ENCODE results near the gene EYS. TPM values are rescaled to one million over a fixed set of nuclear protein-coding genes. Genes with fewer than 3 reads are reported as not detected.

The EYS gene
- total RNA-seq, 1 experiment from 2014 or later, result 1.5 TPM

DNA sequence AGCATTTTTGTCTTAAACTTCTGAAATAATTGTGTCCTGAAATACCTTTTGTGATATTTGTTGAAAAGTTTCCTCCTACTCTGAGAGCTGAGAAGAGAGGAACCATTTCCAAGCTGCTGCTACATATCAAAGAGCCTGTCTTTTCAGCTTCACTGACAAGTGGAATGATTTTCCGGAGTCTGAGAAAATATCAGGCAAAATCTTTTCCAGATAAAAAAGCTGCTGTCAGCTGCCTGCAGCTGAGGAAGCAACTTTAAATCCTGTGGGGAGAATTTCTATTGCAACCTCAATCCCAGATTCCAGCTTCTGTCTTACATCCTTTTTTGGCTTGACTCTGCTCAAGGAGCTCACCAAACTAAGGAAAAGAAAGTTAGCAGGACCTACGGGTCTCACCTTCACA, 1167.1 kb downstream of the EYS start:
- TF ChIP-seq CTCF (IDR thresholded peaks at IDR 0.05; ENCODE audit: unreplicated experiment), result no peak
- Mint-ChIP-seq H3K36me3 (ENCODE audit: insufficient read depth, unreplicated experiment) (no peaks in the 10 kb centered on the region), H3K27ac (ENCODE audit: low read depth, unreplicated experiment) (no peak overlapping the region), H3K4me3 (ENCODE audit: unreplicated experiment) (no peak overlapping the region), H3K9me3 (ENCODE audit: unreplicated experiment) (peaks cover 9% of the 10 kb centered on the region), H3K4me1 (ENCODE audit: insufficient read depth, unreplicated experiment) (peaks cover 6% of the 10 kb centered on the region), H3K27me3 (ENCODE audit: insufficient read depth, unreplicated experiment) (no peaks in the 10 kb centered on the region)
- DNase-seq (ENCODE audit: unreplicated experiment), result no peak
- BruUV-seq (replicated peaks), result no TSS peak
- intact Hi-C loops (cut with micrococcal nuclease), result no loop called here
- ChIA-PET CTCF (interaction anchor here (0.6 kb wide), 1 partner anchor 600 kb away, joined by 3 read pairs; no protein-coding TSS in a partner anchor), POLR2A (no interaction called here)

DNA sequence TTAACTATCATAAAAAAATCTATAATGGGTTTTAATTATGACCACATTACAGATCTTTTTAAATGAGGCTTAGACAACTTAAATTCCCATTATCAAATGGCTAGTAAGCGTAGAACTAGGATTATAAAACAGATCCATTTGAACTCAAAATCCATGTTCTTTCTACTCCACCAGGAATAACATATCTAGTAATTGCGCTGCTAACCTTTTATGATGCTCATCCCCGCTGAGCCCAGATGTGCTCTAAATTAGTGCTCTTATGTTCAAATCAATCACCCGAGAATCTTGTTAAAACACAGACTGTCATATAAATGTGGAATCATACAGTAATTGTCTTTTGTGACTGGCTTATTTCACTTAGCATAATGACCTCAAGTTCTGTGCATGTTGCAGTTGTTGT, 1168.3 kb downstream of the EYS start:
- CTCF ChIA-PET, result no interaction called here
- POLR2A ChIA-PET, result no interaction called here
- H3K9me3 Mint-ChIP-seq (ENCODE audit: unreplicated experiment), result no peaks in the 10 kb centered on the region
- H3K4me1 Mint-ChIP-seq (ENCODE audit: insufficient read depth, unreplicated experiment), result peaks cover 6% of the 10 kb centered on the region
- no peaks in the 10 kb centered on the region for H3K36me3 Mint-ChIP-seq (ENCODE audit: insufficient read depth, unreplicated experiment)
- no peak for DNase-seq (ENCODE audit: unreplicated experiment)
- BruUV-seq (replicated peaks), result no TSS peak
- H3K27ac Mint-ChIP-seq (ENCODE audit: low read depth, unreplicated experiment), result no peak overlapping the region
- H3K27me3 Mint-ChIP-seq (ENCODE audit: insufficient read depth, unreplicated experiment), result no peaks in the 10 kb centered on the region
- H3K4me3 Mint-ChIP-seq (ENCODE audit: unreplicated experiment), result no peak overlapping the region
- TF ChIP-seq CTCF (IDR thresholded peaks at IDR 0.05; ENCODE audit: unreplicated experiment), result no peak
- intact Hi-C loops (cut with micrococcal nuclease), result no loop called here

DNA sequence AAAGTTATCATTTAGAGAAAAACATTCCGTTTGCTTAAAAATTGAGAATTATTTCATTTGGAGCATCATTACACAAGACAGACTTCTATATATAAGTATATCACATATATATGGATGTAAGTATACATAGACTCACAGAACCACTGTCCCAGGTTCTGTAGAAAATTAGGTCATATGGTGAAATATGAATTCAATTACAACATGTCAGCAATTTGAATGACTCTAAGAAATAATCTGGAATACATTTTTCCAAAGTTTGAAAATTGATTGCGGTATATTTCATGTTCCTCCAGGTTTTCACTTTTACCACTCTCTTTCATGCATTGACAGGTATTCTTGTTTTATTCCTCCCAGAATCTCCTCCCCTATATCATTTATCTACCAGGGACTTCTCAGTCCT, 1179.1 kb downstream of the EYS start:
- peaks cover 7% of the 10 kb centered on the region for H3K9me3 Mint-ChIP-seq (ENCODE audit: unreplicated experiment)
- TF ChIP-seq CTCF (IDR thresholded peaks at IDR 0.05; ENCODE audit: unreplicated experiment), result no peak
- no peak overlapping the region for H3K27ac Mint-ChIP-seq (ENCODE audit: low read depth, unreplicated experiment)
- intact Hi-C loops (cut with micrococcal nuclease), result no loop called here
- H3K4me1 Mint-ChIP-seq (ENCODE audit: insufficient read depth, unreplicated experiment), result no peaks in the 10 kb centered on the region
- BruUV-seq (replicated peaks), result no TSS peak
- no peak for DNase-seq (ENCODE audit: unreplicated experiment)
- H3K36me3 Mint-ChIP-seq (ENCODE audit: insufficient read depth, unreplicated experiment), result no peaks in the 10 kb centered on the region
- CTCF ChIA-PET, result no interaction called here
- no peaks in the 10 kb centered on the region for H3K27me3 Mint-ChIP-seq (ENCODE audit: insufficient read depth, unreplicated experiment)
- no peak overlapping the region for H3K4me3 Mint-ChIP-seq (ENCODE audit: unreplicated experiment)
- POLR2A ChIA-PET, result no interaction called here

DNA sequence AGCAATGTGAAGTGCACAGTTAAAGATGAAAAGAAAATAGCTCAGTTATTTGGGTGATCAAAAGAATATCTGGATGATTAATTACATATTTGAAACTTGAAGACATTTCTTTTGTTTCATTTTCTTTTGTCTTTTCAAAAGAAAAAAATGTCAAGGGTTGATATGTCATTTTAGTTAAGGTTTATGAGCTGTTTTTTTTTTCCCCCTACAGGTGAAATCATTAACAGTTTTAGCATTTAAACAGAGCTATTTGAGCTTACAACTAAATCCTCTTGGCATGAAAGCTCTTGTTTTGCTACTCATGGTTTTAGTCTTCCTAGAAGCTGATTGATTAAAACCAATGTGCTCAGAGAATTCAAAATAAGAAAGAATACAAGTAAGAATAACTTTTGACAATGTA, 1184.2 kb downstream of the EYS start:
- intact Hi-C loops (cut with micrococcal nuclease), result no loop called here
- Mint-ChIP-seq H3K36me3 (ENCODE audit: insufficient read depth, unreplicated experiment) (no peaks in the 10 kb centered on the region), H3K27ac (ENCODE audit: low read depth, unreplicated experiment) (no peak overlapping the region), H3K4me3 (ENCODE audit: unreplicated experiment) (no peak overlapping the region), H3K27me3 (ENCODE audit: insufficient read depth, unreplicated experiment) (no peaks in the 10 kb centered on the region), H3K4me1 (ENCODE audit: insufficient read depth, unreplicated experiment) (peaks cover 18% of the 10 kb centered on the region), H3K9me3 (ENCODE audit: unreplicated experiment) (peaks cover 15% of the 10 kb centered on the region)
- no TSS peak for BruUV-seq (replicated peaks)
- ChIA-PET POLR2A (interaction anchor here (0.6 kb wide), 1 partner anchor 391 kb away, joined by 5 read pairs; no protein-coding TSS in a partner anchor), CTCF (interaction anchor here (0.8 kb wide), 1 partner anchor 57 kb away, joined by 3 read pairs; no protein-coding TSS in a partner anchor)
- TF ChIP-seq CTCF (IDR thresholded peaks at IDR 0.05; ENCODE audit: unreplicated experiment), result no peak
- DNase-seq (ENCODE audit: unreplicated experiment), result no peak

Data from MCF 10A (cell line).